Tongue (tissue), 2 donors: Measurements from ENCODE around the gene SYTL3. TPM values are rescaled to one million over a fixed set of nuclear protein-coding genes. Genes with fewer than 3 reads are reported as not detected.

Experiments used
- DNase-seq: peaks from one replicate; pipeline ENCODE4 v3.0.0-alpha.2; 2015
- total RNA-seq: library from RNA; depleted of rRNA; stranded (reverse); fragments of >200 nt; gene quantifications from one replicate; pipeline ENCODE4 v1.2.3, GENCODE V29; 2014

Gene SYTL3
- total RNA-seq, 1 donor from 2014 or later = 9.9 TPM

- peak; percentile 53 for DNase-seq
Measured at GRCh38 chr6:158718461-158719046, 68.7 kb downstream of the SYTL3 start.

- DNase-seq = no peak
Measured at GRCh38 chr6:158722176-158722729, 72.4 kb downstream of the SYTL3 start.

GRCh38 chr6:158725704-158726103 lies 75.8 kb downstream of the SYTL3 start:
- DNase-seq = no peak

- no peak for DNase-seq
Measured at GRCh38 chr6:158729906-158730540, 80.2 kb downstream of the SYTL3 start.

- DNase-seq = no peak
Measured at GRCh38 chr6:158730541-158730907, 80.7 kb downstream of the SYTL3 start.

- DNase-seq = no peak
Measured at GRCh38 chr6:158735009-158735408, 85.2 kb downstream of the SYTL3 start.

- no peak for DNase-seq
Measured at GRCh38 chr6:158737082-158737709, 87.3 kb downstream of the SYTL3 start.

- DNase-seq = no peak
Measured at GRCh38 chr6:158737710-158738615, 88.1 kb downstream of the SYTL3 start.

GRCh38 chr6:158739673-158740072 lies 89.8 kb downstream of the SYTL3 start:
- no peak for DNase-seq

- DNase-seq = peak; percentile 41
Measured at GRCh38 chr6:158743033-158743651, 93.3 kb downstream of the SYTL3 start.

- DNase-seq = no peak
Measured at GRCh38 chr6:158744986-158745430, 95.2 kb downstream of the SYTL3 start.

GRCh38 chr6:158751224-158751623 lies 101.4 kb downstream of the SYTL3 start:
- no peak for DNase-seq

GRCh38 chr6:158751921-158752320 lies 102.1 kb downstream of the SYTL3 start:
- no peak for DNase-seq

- peak; percentile 89 for DNase-seq
Measured at GRCh38 chr6:158752613-158753012, 102.8 kb downstream of the SYTL3 start.

- DNase-seq = no peak
Measured at GRCh38 chr6:158753811-158754210, 104.0 kb downstream of the SYTL3 start.

GRCh38 chr6:158754738-158755137 lies 104.9 kb downstream of the SYTL3 start:
- no peak for DNase-seq

GRCh38 chr6:158755636-158756035 lies 105.8 kb downstream of the SYTL3 start:
- DNase-seq = no peak

GRCh38 chr6:158756126-158756525 lies 106.3 kb downstream of the SYTL3 start:
- no peak for DNase-seq

GRCh38 chr6:158756977-158757752 lies 107.3 kb downstream of the SYTL3 start:
- DNase-seq = no peak

GRCh38 chr6:158757753-158758090 lies 107.9 kb downstream of the SYTL3 start:
- DNase-seq = no peak

GRCh38 chr6:158758451-158758860 lies 108.6 kb downstream of the SYTL3 start:
- peak; percentile 89 for DNase-seq
